GM12892 (cell line): ENCODE measurements around the gene HBG2. TPM values are rescaled to one million over a fixed set of nuclear protein-coding genes. Genes with fewer than 3 reads are reported as not detected.
"Not testable (repeated sequence)": the region's sequence is repeated elsewhere in the genome, so short reads cannot be mapped to it uniquely, and the experiment has no call there.

Source experiments
- DNase-seq: peaks from one replicate; pipeline ENCODE4 v3.0.0; 2011; ENCODE audit not compliant: insufficient read length
- FAIRE-seq: peaks from 2 replicates; lab custom pipeline; 2011; peaks lifted over from hg19 to GRCh38; lab: Jason Lieb, UNC
- POLR2A ChIP-seq: IDR thresholded peaks from 2 replicates; pipeline ENCODE4 v1.6.1; 2011; ENCODE audit warnings: low read depth, low read length, control low read depth
- POLR2AphosphoS5 ChIP-seq: IDR thresholded peaks from 2 replicates; pipeline ENCODE4 v1.6.1; 2011; ENCODE audit warnings: low read depth, low read length, control low read depth
- TAF1 ChIP-seq: IDR thresholded peaks from 2 replicates; pipeline ENCODE4 v1.6.1; 2011; ENCODE audit warnings: low read depth, mild to moderate bottlenecking, control low read depth, low read length, borderline replicate concordance
- polyA plus RNA-seq: library from polyadenylated mRNA; unstranded; fragments of >200 nt; gene quantifications from one replicate; pipeline ENCODE4 v1.2.1, GENCODE V29; 2012; ENCODE audit warnings: missing spikeins, inconsistent platforms; ENCODE audit not compliant: missing spikeins

The HBG2 gene
- polyA plus RNA-seq, result 7.5 TPM

- FAIRE-seq, DNase-seq: not testable (repeated sequence)
Observed at GRCh38 chr11:5254646-5255413, at the start of gene HBG2. HBG2 (minus strand) TSS chr11:5254781; CDS start chr11:5254728, 53 bp downstream.

- DNase-seq, result no peak
- TF ChIP-seq POLR2AphosphoS5, result no peak
- TF ChIP-seq TAF1, result no peak
- TF ChIP-seq POLR2A, result no peak
- no peak for FAIRE-seq
Observed at GRCh38 chr11:5304046-5304445, 49.5 kb upstream of the HBG2 start.

GRCh38 chr11:5303626-5304025 is 49.0 kb upstream of the HBG2 start:
- no peak for TF ChIP-seq TAF1
- TF ChIP-seq POLR2AphosphoS5, result no peak
- TF ChIP-seq POLR2A, result no peak
- DNase-seq (no peak), FAIRE-seq (no peak)

- no peak for TF ChIP-seq POLR2A
- TF ChIP-seq POLR2AphosphoS5, result no peak
- no peak for TF ChIP-seq TAF1
- no peak for FAIRE-seq
- no peak for DNase-seq
Observed at GRCh38 chr11:5301846-5302245, 47.3 kb upstream of the HBG2 start, which contains the start of gene OR51B4. OR51B4 (minus strand) TSS chr11:5301946; CDS start chr11:5301946, 0 bp downstream.

GRCh38 chr11:5300251-5300650 is 45.7 kb upstream of the HBG2 start:
- FAIRE-seq (no peak), DNase-seq (no peak)
- TF ChIP-seq TAF1, result no peak
- TF ChIP-seq POLR2AphosphoS5, result no peak
- no peak for TF ChIP-seq POLR2A

GRCh38 chr11:5298451-5298850 is 43.9 kb upstream of the HBG2 start:
- FAIRE-seq (no peak), DNase-seq (no peak)
- no peak for TF ChIP-seq POLR2A
- TF ChIP-seq POLR2AphosphoS5, result no peak
- TF ChIP-seq TAF1, result no peak

GRCh38 chr11:5297721-5298323 is 43.2 kb upstream of the HBG2 start:
- TF ChIP-seq POLR2A, result no peak
- TF ChIP-seq TAF1, result no peak
- TF ChIP-seq POLR2AphosphoS5, result no peak
- DNase-seq (no peak), FAIRE-seq (no peak)

- not testable (repeated sequence) for DNase-seq, FAIRE-seq
Observed at GRCh38 chr11:5294342-5294995, 39.9 kb upstream of the HBG2 start.

- FAIRE-seq (no peak), DNase-seq (no peak)
- TF ChIP-seq POLR2A, result no peak
- no peak for TF ChIP-seq TAF1
- TF ChIP-seq POLR2AphosphoS5, result no peak
Observed at GRCh38 chr11:5293028-5293427, 38.4 kb upstream of the HBG2 start.

- DNase-seq (peak; percentile 4), FAIRE-seq (no peak)
- no peak for TF ChIP-seq TAF1
- no peak for TF ChIP-seq POLR2A
- no peak for TF ChIP-seq POLR2AphosphoS5
Observed at GRCh38 chr11:5291207-5291838, 36.7 kb upstream of the HBG2 start.

GRCh38 chr11:5290106-5290505 is 35.5 kb upstream of the HBG2 start:
- TF ChIP-seq POLR2A (no peak), TAF1 (no peak), POLR2AphosphoS5 (no peak)
- FAIRE-seq (no peak), DNase-seq (no peak)

- DNase-seq (no peak), FAIRE-seq (no peak)
- no peak for TF ChIP-seq TAF1
- no peak for TF ChIP-seq POLR2A
- no peak for TF ChIP-seq POLR2AphosphoS5
Observed at GRCh38 chr11:5289696-5290095, 35.1 kb upstream of the HBG2 start.
